PC-9 (cell line): ENCODE measurements around the gene ZNF469. TPM values are rescaled to one million over a fixed set of nuclear protein-coding genes. Genes with fewer than 3 reads are reported as not detected.

ENCODE experiments used
- BruUV-seq: library from RNA; stranded (reverse); fragments of 400-500 nt; replicated peaks from 2 replicates; lab custom pipeline; 2021; lab: Mats Ljungman, UMichigan
- CTCF ChIA-PET: fragments of 300-600 bp; sonication (Branson Sonifier 250); formaldehyde crosslinking; loops from one replicate; lab custom pipeline; 2022; ENCODE audit warnings: antibody characterized with exemption; lab: Charles Lee
- POLR2A ChIA-PET: fragments of 300-600 bp; sonication (Branson Sonifier 250); formaldehyde crosslinking; loops from one replicate; lab custom pipeline; 2022; ENCODE audit warnings: antibody characterized with exemption; ENCODE audit not compliant: unreplicated experiment; lab: Charles Lee
- DNase-seq, 2 experiments: peaks; one replicate each; pipeline versions ENCODE4 v3.0.0 to v3.0.0-alpha.2; 2015 to 2022; ENCODE audit warnings: mixed read lengths in 1 of 2
- H2AFZ ChIP-seq: fragments of 200-600 bp; sonication (generic); 2 replicates; pipeline ENCODE4 v1.8.1; 2017; ENCODE audit warnings: antibody characterized with exemption
- H3F3A ChIP-seq: fragments of 200-600 bp; sonication (generic); 2 replicates; pipeline ENCODE4 v1.8.1; 2017; ENCODE audit warnings: antibody characterized with exemption, mild to moderate bottlenecking, low read depth; ENCODE audit not compliant: insufficient read depth
- H3K27ac ChIP-seq: fragments of 200-600 bp; sonication (generic); 2 replicates; pipeline ENCODE4 v1.6.1; 2016; ENCODE audit warnings: mixed run types
- H3K27me3 ChIP-seq: fragments of 200-600 bp; sonication (generic); 2 replicates; pipeline ENCODE4 v1.6.1; 2016; ENCODE audit warnings: low read depth, mixed run types; ENCODE audit not compliant: insufficient read depth
- H3K36me3 ChIP-seq: fragments of 200-600 bp; sonication (generic); 2 replicates; pipeline ENCODE4 v1.6.1; 2016; ENCODE audit warnings: low read depth, mixed run types
- H3K4me1 ChIP-seq: fragments of 200-600 bp; sonication (generic); replicated peaks from 2 replicates; pipeline ENCODE4 v1.6.1; 2016; ENCODE audit warnings: mixed run types; ENCODE audit not compliant: insufficient read depth
- H3K4me2 ChIP-seq: fragments of 200-600 bp; sonication (generic); 2 replicates; pipeline ENCODE4 v1.6.1; 2017; ENCODE audit warnings: mixed run types
- H3K4me3 ChIP-seq: fragments of 200-600 bp; sonication (generic); 2 replicates; pipeline ENCODE4 v1.6.1; 2016; ENCODE audit warnings: mixed run types
- H3K79me2 ChIP-seq: fragments of 200-600 bp; sonication (generic); 2 replicates; pipeline ENCODE4 v1.6.1; 2017; ENCODE audit warnings: low read depth, mixed run types
- H3K9me2 ChIP-seq: fragments of 200-600 bp; sonication (generic); 2 replicates; pipeline ENCODE4 v1.8.1; 2017; ENCODE audit warnings: mild to moderate bottlenecking; ENCODE audit not compliant: insufficient read depth
- H3K9me3 ChIP-seq: fragments of 200-600 bp; sonication (generic); 2 replicates; pipeline ENCODE4 v1.8.1; 2016; ENCODE audit warnings: low read depth; ENCODE audit not compliant: insufficient read depth
- H4K20me1 ChIP-seq: fragments of 200-600 bp; sonication (generic); 2 replicates; pipeline ENCODE4 v1.8.1; 2017; ENCODE audit not compliant: insufficient read depth
- CTCF ChIP-seq: fragments of 200-600 bp; sonication (generic); conservative IDR thresholded peaks from 2 replicates; pipeline ENCODE4 v1.6.1; 2017; ENCODE audit warnings: mixed run types, antibody characterized with exemption, mild to moderate bottlenecking, moderate library complexity
- EZH2 ChIP-seq: fragments of 200-600 bp; sonication (generic); IDR thresholded peaks from 2 replicates; pipeline ENCODE4 v1.8.0; 2017; ENCODE audit warnings: antibody characterized with exemption, low read depth
- intact Hi-C: fragments of 100-400 bp; cut with micrococcal nuclease; formaldehyde crosslinking; loops from one replicate; pipeline ENCODE4 v1.10.0; 2022; ENCODE audit not compliant: unreplicated experiment
- total RNA-seq: library from RNA; stranded (reverse); gene quantifications from 2 replicates; pipeline ENCODE4 v1.2.3, GENCODE V29; 2021

Gene ZNF469
- total RNA-seq, 1 experiment from 2014 or later, result 9.8 TPM

- no peak overlapping the region for H3K4me3 ChIP-seq
- H3K4me2 ChIP-seq, result no peak overlapping the region
- no peaks in the 10 kb centered on the region for H3K9me3 ChIP-seq
- no peaks in the 10 kb centered on the region for H3K36me3 ChIP-seq
- no peaks in the 10 kb centered on the region for H3F3A ChIP-seq
- ChIA-PET POLR2A (no interaction called here), CTCF (no interaction called here)
- peaks cover 8% of the 10 kb centered on the region; the same call in 1 of the 2 replicates for H3K4me1 ChIP-seq
- intact Hi-C loops, result no loop called here
- TF ChIP-seq CTCF, result no peak
- no peaks in the 10 kb centered on the region for H3K79me2 ChIP-seq
- H4K20me1 ChIP-seq, result no peaks in the 10 kb centered on the region
- no TSS peak for BruUV-seq
- H2AFZ ChIP-seq, result no peak overlapping the region
- H3K9me2 ChIP-seq, result no peaks in the 10 kb centered on the region
- no peak for DNase-seq
- H3K27ac ChIP-seq, result no peak overlapping the region
- H3K27me3 ChIP-seq, result peaks cover 4% of the 10 kb centered on the region; the same call in 1 of the 2 replicates
Measured at GRCh38 chr16:88355093-88355388, 27.7 kb upstream of the ZNF469 start.

- H3K4me1 ChIP-seq, result peaks cover 8% of the 10 kb centered on the region; the same call in 1 of the 2 replicates
- no peaks in the 10 kb centered on the region for H3K9me3 ChIP-seq
- peaks cover 4% of the 10 kb centered on the region; the same call in 1 of the 2 replicates for H3K27me3 ChIP-seq
- DNase-seq, result no peak
- H3K9me2 ChIP-seq, result no peaks in the 10 kb centered on the region
- no peaks in the 10 kb centered on the region for H3F3A ChIP-seq
- H3K4me3 ChIP-seq, result no peak overlapping the region
- intact Hi-C loops, result no loop called here
- TF ChIP-seq CTCF (no peak), EZH2 (no peak)
- no peaks in the 10 kb centered on the region for H4K20me1 ChIP-seq
- no peak overlapping the region for H3K4me2 ChIP-seq
- no peak overlapping the region for H2AFZ ChIP-seq
- H3K27ac ChIP-seq, result no peak overlapping the region
- ChIA-PET POLR2A (no interaction called here), CTCF (no interaction called here)
- H3K79me2 ChIP-seq, result no peaks in the 10 kb centered on the region
- no peaks in the 10 kb centered on the region for H3K36me3 ChIP-seq
- BruUV-seq, result no TSS peak
Measured at GRCh38 chr16:88355389-88356123, 27.2 kb upstream of the ZNF469 start.

- Histone ChIP-seq H3K4me3 (no peak overlapping the region), H3K4me1 (peaks cover 8% of the 10 kb centered on the region; the same call in 1 of the 2 replicates), H3K36me3 (no peaks in the 10 kb centered on the region), H3K9me2 (no peaks in the 10 kb centered on the region), H3K27ac (no peak overlapping the region), H4K20me1 (no peaks in the 10 kb centered on the region), H2AFZ (no peak overlapping the region), H3K27me3 (peaks cover 4% of the 10 kb centered on the region; the same call in 1 of the 2 replicates), H3K4me2 (no peak overlapping the region), H3K79me2 (no peaks in the 10 kb centered on the region), H3K9me3 (no peaks in the 10 kb centered on the region), H3F3A (no peaks in the 10 kb centered on the region)
- intact Hi-C loops, result no loop called here
- BruUV-seq, result no TSS peak
- DNase-seq, result no peak
- ChIA-PET POLR2A (no interaction called here), CTCF (no interaction called here)
- TF ChIP-seq EZH2, result no peak
- TF ChIP-seq CTCF, result no peak
Measured at GRCh38 chr16:88356124-88356726, 26.5 kb upstream of the ZNF469 start.
